ENCODE measurements around the gene ZGPAT. TPM values are rescaled to one million over a fixed set of nuclear protein-coding genes. Genes with fewer than 3 reads are reported as not detected.

Gene ZGPAT
- total and polyA plus RNA-seq, 2 of the 13 experiments (the other 11 are each of a cell fraction or from before 2014, with no cell fraction given) = 23.0 to 41.9 TPM

DNA sequence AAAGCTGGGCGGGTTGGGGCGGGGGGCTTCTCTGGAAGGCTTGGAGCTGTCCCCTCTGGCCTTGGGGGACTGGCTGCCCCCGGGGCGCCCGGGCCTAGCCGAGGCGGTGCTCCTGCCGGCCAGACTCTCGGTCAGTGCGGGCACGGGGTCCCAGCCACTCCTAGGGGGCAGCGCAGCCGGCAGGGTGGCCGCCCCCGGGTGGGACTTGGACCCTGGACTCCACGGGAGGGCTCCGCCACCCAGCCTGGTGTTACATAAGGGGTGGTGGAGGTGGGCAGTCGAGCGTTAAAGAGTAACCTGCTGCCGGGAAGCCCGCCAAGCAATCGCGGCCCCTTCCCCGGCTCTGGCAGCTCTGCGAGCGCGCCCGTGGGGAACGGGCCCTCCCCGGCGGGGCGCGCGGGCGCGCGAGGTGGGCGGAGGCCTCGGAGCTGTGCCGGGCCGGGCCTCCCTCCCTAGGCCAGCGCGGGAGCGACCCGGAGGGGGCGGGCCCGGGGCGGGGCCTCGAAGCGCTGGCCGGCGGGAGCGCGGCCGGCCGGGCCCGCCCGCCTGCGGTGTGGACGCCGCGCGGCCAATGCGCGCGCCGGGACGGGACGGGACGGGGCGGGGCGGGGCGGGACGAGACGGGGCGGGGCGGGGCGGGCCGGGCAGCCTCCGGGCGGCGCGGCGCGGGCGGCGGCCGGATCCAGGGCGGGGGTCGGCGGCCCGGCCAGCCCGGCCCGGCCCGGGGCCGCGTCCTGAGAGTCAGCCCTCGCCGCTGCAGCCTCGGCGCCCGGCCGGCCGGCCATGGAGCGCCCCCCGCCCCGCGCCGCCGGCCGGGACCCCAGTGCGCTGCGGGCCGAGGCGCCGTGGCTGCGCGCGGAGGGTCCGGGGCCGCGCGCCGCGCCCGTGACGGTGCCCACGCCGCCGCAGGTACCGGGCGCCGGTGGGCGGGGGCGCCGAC is 31.6 kb downstream of the ZGPAT start, which contains the start of gene SLC2A4RG (continued):
- TF ChIP-seq, protein P1, sequence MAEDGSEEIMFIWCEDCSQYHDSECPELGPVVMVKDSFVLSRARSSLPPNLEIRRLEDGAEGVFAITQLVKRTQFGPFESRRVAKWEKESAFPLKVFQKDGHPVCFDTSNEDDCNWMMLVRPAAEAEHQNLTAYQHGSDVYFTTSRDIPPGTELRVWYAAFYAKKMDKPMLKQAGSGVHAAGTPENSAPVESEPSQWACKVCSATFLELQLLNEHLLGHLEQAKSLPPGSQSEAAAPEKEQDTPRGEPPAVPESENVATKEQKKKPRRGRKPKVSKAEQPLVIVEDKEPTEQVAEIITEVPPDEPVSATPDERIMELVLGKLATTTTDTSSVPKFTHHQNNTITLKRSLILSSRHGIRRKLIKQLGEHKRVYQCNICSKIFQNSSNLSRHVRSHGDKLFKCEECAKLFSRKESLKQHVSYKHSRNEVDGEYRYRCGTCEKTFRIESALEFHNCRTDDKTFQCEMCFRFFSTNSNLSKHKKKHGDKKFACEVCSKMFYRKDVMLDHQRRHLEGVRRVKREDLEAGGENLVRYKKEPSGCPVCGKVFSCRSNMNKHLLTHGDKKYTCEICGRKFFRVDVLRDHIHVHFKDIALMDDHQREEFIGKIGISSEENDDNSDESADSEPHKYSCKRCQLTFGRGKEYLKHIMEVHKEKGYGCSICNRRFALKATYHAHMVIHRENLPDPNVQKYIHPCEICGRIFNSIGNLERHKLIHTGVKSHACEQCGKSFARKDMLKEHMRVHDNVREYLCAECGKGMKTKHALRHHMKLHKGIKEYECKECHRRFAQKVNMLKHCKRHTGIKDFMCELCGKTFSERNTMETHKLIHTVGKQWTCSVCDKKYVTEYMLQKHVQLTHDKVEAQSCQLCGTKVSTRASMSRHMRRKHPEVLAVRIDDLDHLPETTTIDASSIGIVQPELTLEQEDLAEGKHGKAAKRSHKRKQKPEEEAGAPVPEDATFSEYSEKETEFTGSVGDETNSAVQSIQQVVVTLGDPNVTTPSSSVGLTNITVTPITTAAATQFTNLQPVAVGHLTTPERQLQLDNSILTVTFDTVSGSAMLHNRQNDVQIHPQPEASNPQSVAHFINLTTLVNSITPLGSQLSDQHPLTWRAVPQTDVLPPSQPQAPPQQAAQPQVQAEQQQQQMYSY (CRISPR knock-in tag; IDR thresholded peaks at IDR 0.05) = peak; percentile 39; the same call in 1 of the 2 replicates
- TF ChIP-seq ZNF232 (CRISPR knock-in tag; IDR thresholded peaks at IDR 0.05; ENCODE audit: borderline replicate concordance) (peak; percentile 89; the same call in 1 of the 2 replicates), ZNF10 (CRISPR knock-in tag; IDR thresholded peaks at IDR 0.05; ENCODE audit: borderline replicate concordance, low read depth) (no peak), NPAS2 (CRISPR knock-in tag; IDR thresholded peaks at IDR 0.05; ENCODE audit: borderline replicate concordance) (no peak), ZSCAN20 (CRISPR knock-in tag; IDR thresholded peaks at IDR 0.05; ENCODE audit: borderline replicate concordance) (peak; percentile 99), SP140L (CRISPR knock-in tag; IDR thresholded peaks at IDR 0.05; ENCODE audit: borderline replicate concordance) (no peak), ZNF766 (CRISPR knock-in tag; IDR thresholded peaks at IDR 0.05; ENCODE audit: borderline replicate concordance) (peak; percentile 83), FLYWCH1 (CRISPR knock-in tag; IDR thresholded peaks at IDR 0.05) (peak; percentile 58; the same call in 1 of the 2 replicates), TP53 (CRISPR knock-in tag; conservative IDR thresholded peaks at IDR 0.05) (peak; percentile 90), ATRX (CRISPR knock-in tag; IDR thresholded peaks at IDR 0.05; ENCODE audit: borderline replicate concordance) (no peak), LCORL (IDR thresholded peaks at IDR 0.05) (no peak), LCORL (CRISPR knock-in tag; IDR thresholded peaks at IDR 0.05) (peak; percentile 82), ZNF747 (CRISPR knock-in tag; IDR thresholded peaks at IDR 0.05; ENCODE audit: borderline replicate concordance) (peak; percentile 61; the same call in 1 of the 2 replicates)
- TF ChIP-seq, protein P2, sequence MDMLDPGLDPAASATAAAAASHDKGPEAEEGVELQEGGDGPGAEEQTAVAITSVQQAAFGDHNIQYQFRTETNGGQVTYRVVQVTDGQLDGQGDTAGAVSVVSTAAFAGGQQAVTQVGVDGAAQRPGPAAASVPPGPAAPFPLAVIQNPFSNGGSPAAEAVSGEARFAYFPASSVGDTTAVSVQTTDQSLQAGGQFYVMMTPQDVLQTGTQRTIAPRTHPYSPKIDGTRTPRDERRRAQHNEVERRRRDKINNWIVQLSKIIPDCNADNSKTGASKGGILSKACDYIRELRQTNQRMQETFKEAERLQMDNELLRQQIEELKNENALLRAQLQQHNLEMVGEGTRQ (IDR thresholded peaks at IDR 0.05; ENCODE audit: low read depth, low read length) = no peak
- TF ChIP-seq, protein P2 (CRISPR knock-in tag; IDR thresholded peaks at IDR 0.05; ENCODE audit: borderline replicate concordance) = no peak
- TF ChIP-seq, protein P3, sequence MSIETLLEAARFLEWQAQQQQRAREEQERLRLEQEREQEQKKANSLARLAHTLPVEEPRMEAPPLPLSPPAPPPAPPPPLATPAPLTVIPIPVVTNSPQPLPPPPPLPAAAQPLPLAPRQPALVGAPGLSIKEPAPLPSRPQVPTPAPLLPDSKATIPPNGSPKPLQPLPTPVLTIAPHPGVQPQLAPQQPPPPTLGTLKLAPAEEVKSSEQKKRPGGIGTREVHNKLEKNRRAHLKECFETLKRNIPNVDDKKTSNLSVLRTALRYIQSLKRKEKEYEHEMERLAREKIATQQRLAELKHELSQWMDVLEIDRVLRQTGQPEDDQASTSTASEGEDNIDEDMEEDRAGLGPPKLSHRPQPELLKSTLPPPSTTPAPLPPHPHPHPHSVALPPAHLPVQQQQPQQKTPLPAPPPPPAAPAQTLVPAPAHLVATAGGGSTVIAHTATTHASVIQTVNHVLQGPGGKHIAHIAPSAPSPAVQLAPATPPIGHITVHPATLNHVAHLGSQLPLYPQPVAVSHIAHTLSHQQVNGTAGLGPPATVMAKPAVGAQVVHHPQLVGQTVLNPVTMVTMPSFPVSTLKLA (IDR thresholded peaks at IDR 0.05) = no peak
- TF ChIP-seq, protein P4, sequence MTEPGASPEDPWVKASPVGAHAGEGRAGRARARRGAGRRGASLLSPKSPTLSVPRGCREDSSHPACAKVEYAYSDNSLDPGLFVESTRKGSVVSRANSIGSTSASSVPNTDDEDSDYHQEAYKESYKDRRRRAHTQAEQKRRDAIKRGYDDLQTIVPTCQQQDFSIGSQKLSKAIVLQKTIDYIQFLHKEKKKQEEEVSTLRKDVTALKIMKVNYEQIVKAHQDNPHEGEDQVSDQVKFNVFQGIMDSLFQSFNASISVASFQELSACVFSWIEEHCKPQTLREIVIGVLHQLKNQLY (CRISPR knock-in tag; IDR thresholded peaks at IDR 0.05) = peak; percentile 71
- TF ChIP-seq, protein P5, sequence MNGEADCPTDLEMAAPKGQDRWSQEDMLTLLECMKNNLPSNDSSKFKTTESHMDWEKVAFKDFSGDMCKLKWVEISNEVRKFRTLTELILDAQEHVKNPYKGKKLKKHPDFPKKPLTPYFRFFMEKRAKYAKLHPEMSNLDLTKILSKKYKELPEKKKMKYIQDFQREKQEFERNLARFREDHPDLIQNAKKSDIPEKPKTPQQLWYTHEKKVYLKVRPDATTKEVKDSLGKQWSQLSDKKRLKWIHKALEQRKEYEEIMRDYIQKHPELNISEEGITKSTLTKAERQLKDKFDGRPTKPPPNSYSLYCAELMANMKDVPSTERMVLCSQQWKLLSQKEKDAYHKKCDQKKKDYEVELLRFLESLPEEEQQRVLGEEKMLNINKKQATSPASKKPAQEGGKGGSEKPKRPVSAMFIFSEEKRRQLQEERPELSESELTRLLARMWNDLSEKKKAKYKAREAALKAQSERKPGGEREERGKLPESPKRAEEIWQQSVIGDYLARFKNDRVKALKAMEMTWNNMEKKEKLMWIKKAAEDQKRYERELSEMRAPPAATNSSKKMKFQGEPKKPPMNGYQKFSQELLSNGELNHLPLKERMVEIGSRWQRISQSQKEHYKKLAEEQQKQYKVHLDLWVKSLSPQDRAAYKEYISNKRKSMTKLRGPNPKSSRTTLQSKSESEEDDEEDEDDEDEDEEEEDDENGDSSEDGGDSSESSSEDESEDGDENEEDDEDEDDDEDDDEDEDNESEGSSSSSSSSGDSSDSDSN (CRISPR knock-in tag; IDR thresholded peaks at IDR 0.05) = peak; percentile 97
